OCI-LY3 (cell line): ENCODE results near the gene DYNC2I2.

ENCODE experiments used
- H2AFZ ChIP-seq: fragments of 200-600, 300-600 bp; shearing (Covaris generic); 2 replicates; pipeline ENCODE4 v1.6.0; 2014; ENCODE audit warnings: antibody characterized with exemption, low read depth, low read length
- H3K27ac ChIP-seq: fragments of 200-600, 300-600 bp; sonication (generic); 2 replicates; pipeline ENCODE4 v1.5.1; 2014; ENCODE audit warnings: mild to moderate bottlenecking, low read length, moderate library complexity, mixed read lengths
- H3K27me3 ChIP-seq: fragments of 200-600, 300-600 bp; sonication (generic); 2 replicates; pipeline ENCODE4 v1.6.1; 2014; ENCODE audit warnings: low read depth, low read length, mixed read lengths
- H3K36me3 ChIP-seq: fragments of 200-600, 300-600 bp; sonication (generic); replicated peaks from 2 replicates; pipeline ENCODE3; 2014; ENCODE audit warnings: low read depth, low read length, mixed read lengths
- H3K4me1 ChIP-seq: fragments of 300-600, 200-600 bp; sonication (generic); 2 replicates; pipeline ENCODE4 v1.6.1; 2014; ENCODE audit warnings: low read length, mixed read lengths
- H3K4me2 ChIP-seq: fragments of 200-600, 300-600 bp; sonication (generic); 2 replicates; pipeline ENCODE4 v1.6.1; 2014; ENCODE audit warnings: low read length, mixed read lengths
- H3K4me3 ChIP-seq: fragments of 300-600, 200-600 bp; sonication (generic); 2 replicates; pipeline ENCODE4 v1.5.1; 2014; ENCODE audit warnings: antibody characterized with exemption, mild to moderate bottlenecking, low read length, moderate library complexity
- H3K79me2 ChIP-seq: fragments of 300-600, 200-600 bp; shearing (Covaris generic); 2 replicates; pipeline ENCODE4 v1.6.1; 2014; ENCODE audit warnings: mild to moderate bottlenecking, low read length, mixed read lengths
- H3K9ac ChIP-seq: fragments of 300-600, 200-600 bp; shearing (Covaris generic); 2 replicates; pipeline ENCODE4 v1.6.0; 2014; ENCODE audit warnings: mild to moderate bottlenecking, low read length, moderate library complexity
- H3K9me3 ChIP-seq: fragments of 200-600, 300-600 bp; shearing (Covaris generic); 2 replicates; pipeline ENCODE4 v1.6.1; 2014; ENCODE audit warnings: low read length, mixed read lengths; ENCODE audit not compliant: insufficient read depth
- H4K20me1 ChIP-seq: fragments of 200-600, 300-600 bp; sonication (generic); 2 replicates; pipeline ENCODE4 v1.6.1; 2016; ENCODE audit warnings: low read length, mixed read lengths; ENCODE audit not compliant: insufficient read depth
- EZH2phosphoT487 ChIP-seq: fragments of 200-600 bp; shearing (Covaris generic); IDR thresholded peaks from 2 replicates; pipeline ENCODE4 v1.6.1; 2018; ENCODE audit warnings: antibody characterized with exemption, mixed run types, low read depth
- TF ChIP-seq, protein P1 (sequence below): fragments of 200-600, 300-600 bp; sonication (generic); IDR thresholded peaks from 2 replicates; pipeline ENCODE4 v1.5.1; 2014; ENCODE audit warnings: antibody characterized with exemption, low read length, low read depth

DYNC2I2 gene

GRCh38 chr9:128611600-128612394 lies 44.9 kb downstream of the DYNC2I2 start:
- Histone ChIP-seq H2AFZ (no peak overlapping the region), H4K20me1 (no peaks in the 10 kb centered on the region), H3K27ac (no peak overlapping the region), H3K27me3 (no peaks in the 10 kb centered on the region), H3K4me1 (no peaks in the 10 kb centered on the region), H3K79me2 (no peaks in the 10 kb centered on the region), H3K9me3 (no peaks in the 10 kb centered on the region), H3K4me3 (no peak overlapping the region), H3K36me3 (peaks cover 58% of the 10 kb centered on the region), H3K4me2 (no peak overlapping the region), H3K9ac (no peak overlapping the region)
- no peak for TF ChIP-seq EZH2phosphoT487
- TF ChIP-seq, protein P1, sequence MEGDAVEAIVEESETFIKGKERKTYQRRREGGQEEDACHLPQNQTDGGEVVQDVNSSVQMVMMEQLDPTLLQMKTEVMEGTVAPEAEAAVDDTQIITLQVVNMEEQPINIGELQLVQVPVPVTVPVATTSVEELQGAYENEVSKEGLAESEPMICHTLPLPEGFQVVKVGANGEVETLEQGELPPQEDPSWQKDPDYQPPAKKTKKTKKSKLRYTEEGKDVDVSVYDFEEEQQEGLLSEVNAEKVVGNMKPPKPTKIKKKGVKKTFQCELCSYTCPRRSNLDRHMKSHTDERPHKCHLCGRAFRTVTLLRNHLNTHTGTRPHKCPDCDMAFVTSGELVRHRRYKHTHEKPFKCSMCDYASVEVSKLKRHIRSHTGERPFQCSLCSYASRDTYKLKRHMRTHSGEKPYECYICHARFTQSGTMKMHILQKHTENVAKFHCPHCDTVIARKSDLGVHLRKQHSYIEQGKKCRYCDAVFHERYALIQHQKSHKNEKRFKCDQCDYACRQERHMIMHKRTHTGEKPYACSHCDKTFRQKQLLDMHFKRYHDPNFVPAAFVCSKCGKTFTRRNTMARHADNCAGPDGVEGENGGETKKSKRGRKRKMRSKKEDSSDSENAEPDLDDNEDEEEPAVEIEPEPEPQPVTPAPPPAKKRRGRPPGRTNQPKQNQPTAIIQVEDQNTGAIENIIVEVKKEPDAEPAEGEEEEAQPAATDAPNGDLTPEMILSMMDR, result no peak

GRCh38 chr9:128610897-128611296 lies 45.8 kb downstream of the DYNC2I2 start:
- H2AFZ ChIP-seq, result no peak overlapping the region
- no peak overlapping the region for H3K27ac ChIP-seq
- no peaks in the 10 kb centered on the region for H4K20me1 ChIP-seq
- H3K4me1 ChIP-seq, result no peaks in the 10 kb centered on the region
- H3K36me3 ChIP-seq, result peaks cover 59% of the 10 kb centered on the region
- H3K27me3 ChIP-seq, result no peaks in the 10 kb centered on the region
- no peak overlapping the region for H3K9ac ChIP-seq
- H3K79me2 ChIP-seq, result no peaks in the 10 kb centered on the region
- TF ChIP-seq, protein P1, result no peak
- TF ChIP-seq EZH2phosphoT487, result no peak
- no peaks in the 10 kb centered on the region for H3K9me3 ChIP-seq
- H3K4me2 ChIP-seq, result no peak overlapping the region
- H3K4me3 ChIP-seq, result no peak overlapping the region

DNA sequence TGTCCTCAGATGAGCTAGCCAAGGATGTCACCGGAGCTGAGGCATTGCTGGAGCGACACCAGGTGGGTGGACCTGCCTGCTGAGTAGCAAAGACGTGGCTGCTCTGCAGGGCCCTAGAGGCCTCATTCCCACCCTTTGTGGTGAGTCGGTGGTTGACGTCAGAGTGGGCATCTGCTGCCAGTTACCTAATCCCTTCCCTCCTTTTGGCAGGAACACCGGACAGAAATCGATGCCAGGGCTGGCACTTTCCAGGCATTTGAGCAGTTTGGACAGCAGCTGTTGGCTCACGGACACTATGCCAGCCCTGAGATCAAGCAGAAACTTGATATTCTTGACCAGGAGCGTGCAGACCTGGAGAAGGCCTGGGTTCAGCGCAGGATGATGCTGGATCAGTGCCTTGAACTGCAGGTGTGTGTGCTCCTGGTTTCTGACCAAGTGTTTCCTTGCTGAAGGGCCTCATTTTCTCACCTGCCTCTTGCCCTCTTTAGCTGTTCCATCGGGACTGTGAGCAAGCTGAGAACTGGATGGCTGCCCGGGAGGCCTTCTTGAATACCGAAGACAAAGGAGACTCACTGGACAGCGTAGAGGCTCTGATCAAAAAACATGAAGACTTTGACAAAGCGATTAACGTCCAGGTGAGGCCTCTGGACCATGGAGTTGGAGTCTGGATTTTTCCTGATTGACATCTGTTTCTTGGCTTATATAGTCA lies 48.9 kb downstream of the DYNC2I2 start:
- H3K4me3 ChIP-seq, result no peak overlapping the region
- no peaks in the 10 kb centered on the region for H4K20me1 ChIP-seq
- no peak overlapping the region for H2AFZ ChIP-seq
- no peak overlapping the region for H3K27ac ChIP-seq
- H3K4me1 ChIP-seq, result no peaks in the 10 kb centered on the region
- no peaks in the 10 kb centered on the region for H3K79me2 ChIP-seq
- no peaks in the 10 kb centered on the region for H3K9me3 ChIP-seq
- no peaks in the 10 kb centered on the region for H3K27me3 ChIP-seq
- TF ChIP-seq, protein P1, result no peak
- H3K36me3 ChIP-seq, result peaks cover 53% of the 10 kb centered on the region
- H3K4me2 ChIP-seq, result no peak overlapping the region
- no peak overlapping the region for H3K9ac ChIP-seq

- Histone ChIP-seq H3K9me3 (no peaks in the 10 kb centered on the region), H3K27ac (no peak overlapping the region), H2AFZ (no peak overlapping the region), H4K20me1 (no peaks in the 10 kb centered on the region), H3K4me2 (no peak overlapping the region), H3K9ac (no peak overlapping the region), H3K4me3 (no peak overlapping the region), H3K27me3 (no peaks in the 10 kb centered on the region), H3K79me2 (no peaks in the 10 kb centered on the region), H3K36me3 (peaks cover 27% of the 10 kb centered on the region), H3K4me1 (peaks cover 15% of the 10 kb centered on the region)
- no peak for TF ChIP-seq EZH2phosphoT487
- TF ChIP-seq, protein P1, result no peak
These were observed 53.0 kb downstream of the DYNC2I2 start for GRCh38 chr9:128603697-128604096.
